HCT116 (cell line): ENCODE results near the gene SFR1. TPM values are rescaled to one million over a fixed set of nuclear protein-coding genes. Genes with fewer than 3 reads are reported as not detected.

Source experiments
- ATAC-seq: fragments of 200-7000 bp; cut with Tn5 transposase; 2 replicates; pipeline ENCODE4 v1.9.1; 2020; ENCODE audit warnings: mild to moderate bottlenecking, moderate library complexity
- BruUV-seq: library from RNA; stranded (reverse); fragments of 400-500 nt; replicated peaks from 2 replicates; lab custom pipeline; 2021; lab: Mats Ljungman, UMichigan
- CTCF ChIA-PET: fragments of 300-600 bp; sonication (Branson Sonifier 250); formaldehyde crosslinking; loops from one replicate; lab custom pipeline; 2021; ENCODE audit warnings: antibody characterized with exemption; lab: Charles Lee
- POLR2A ChIA-PET: fragments of 300-600, 350-600 bp; sonication (Branson Sonifier 250); formaldehyde crosslinking; loops from one replicate; lab custom pipeline; 2021; ENCODE audit warnings: antibody characterized with exemption; lab: Charles Lee
- RAD21 ChIA-PET, 2 experiments: fragments of 300-600 bp; sonication (Branson Sonifier 250); formaldehyde crosslinking; loops; one replicate each; lab custom pipeline; 2023; ENCODE audit warnings: low total read pairs in 2 of 2; ENCODE audit not compliant: uncharacterized antibody in 2 of 2, unreplicated experiment in 2 of 2, low non-redundant PET in 1 of 2; lab: Charles Lee
- DNase-seq: peaks from one replicate; pipeline ENCODE4 v3.0.0-alpha.2; 2010; ENCODE audit warnings: low read depth, low spot score
- H2AFZ ChIP-seq: fragments of 200-600 bp; shearing (Covaris generic), sonication (generic); 2 replicates; pipeline ENCODE4 v1.6.1; 2017; ENCODE audit warnings: low read depth, mixed run types, mixed read lengths, antibody characterized with exemption, low read length; ENCODE audit not compliant: poor library complexity, severe bottlenecking
- H3K27ac ChIP-seq: 2 replicates; pipeline ENCODE4 v1.5.1; 2012; ENCODE audit warnings: low read depth, low read length
- H3K27me3 ChIP-seq: fragments of 200-600 bp; sonication (generic); 2 replicates; pipeline ENCODE4 v1.6.1; 2016; ENCODE audit warnings: mixed run types, low read length, mixed read lengths; ENCODE audit not compliant: insufficient read depth
- H3K36me3 ChIP-seq, 2 experiments: fragments of 200-500 bp in 1 of 2; fragments of 200-600 bp in 1 of 2; sonication (Bioruptor generic) in 1 of 2; sonication (generic) in 1 of 2; 2 replicates each; pipeline versions ENCODE4 v1.5.1 to v1.6.1; 2014 to 2016; ENCODE audit warnings: low read length in 2 of 2, inconsistent platforms in 1 of 2, mixed read lengths in 1 of 2, mixed run types in 1 of 2; ENCODE audit not compliant: insufficient read depth in 2 of 2, control insufficient read depth in 1 of 2
- H3K4me1 ChIP-seq, 2 experiments: fragments of 200-600 bp in 1 of 2; sonication (generic) in 1 of 2; 2 replicates each; pipeline versions ENCODE4 v1.5.1 to v1.6.1; 2012 to 2017; ENCODE audit warnings: low read length in 2 of 2, inconsistent platforms in 1 of 2, mild to moderate bottlenecking in 1 of 2, mixed read lengths in 1 of 2, mixed run types in 1 of 2, moderate library complexity in 1 of 2; ENCODE audit not compliant: insufficient read depth in 2 of 2, control insufficient read depth in 1 of 2
- H3K4me2 ChIP-seq: fragments of 200-600 bp; sonication (generic); 2 replicates; pipeline ENCODE4 v1.6.1; 2017; ENCODE audit warnings: mixed run types, low read length, mixed read lengths
- H3K4me3 ChIP-seq, 2 experiments: fragments of 200-600 bp in 1 of 2; sonication (generic) in 1 of 2; replicated peaks in 1 of 2; 2 replicates each; pipeline ENCODE4 v1.5.1; 2011 to 2016; ENCODE audit warnings: low read length in 2 of 2, control low read depth in 1 of 2, low read depth in 1 of 2, mild to moderate bottlenecking in 1 of 2, mixed read lengths in 1 of 2, mixed run types in 1 of 2
- H3K79me2 ChIP-seq: fragments of 200-600 bp; sonication (generic); 2 replicates; pipeline ENCODE4 v1.6.1; 2017; ENCODE audit warnings: mild to moderate bottlenecking, mixed run types, low read length, moderate library complexity, mixed read lengths; ENCODE audit not compliant: insufficient read depth
- H3K9ac ChIP-seq: fragments of 200-600 bp; sonication (generic); 2 replicates; pipeline ENCODE4 v1.6.1; 2016; ENCODE audit warnings: low read length, mixed read lengths
- H3K9me2 ChIP-seq: fragments of 200-600 bp; sonication (generic), shearing (Covaris generic); 2 replicates; pipeline ENCODE4 v1.6.1; 2017; ENCODE audit warnings: mixed run types, mild to moderate bottlenecking, moderate library complexity; ENCODE audit not compliant: insufficient read depth
- H3K9me3 ChIP-seq, 2 experiments: fragments of 200-500 bp in 1 of 2; fragments of 200-600 bp in 1 of 2; sonication (Bioruptor generic) in 1 of 2; sonication (generic) in 1 of 2; 2 replicates each; pipeline ENCODE4 v1.6.1; 2014 to 2017; ENCODE audit warnings: low read length in 2 of 2, mixed read lengths in 2 of 2, inconsistent platforms in 1 of 2, low read depth in 1 of 2, mild to moderate bottlenecking in 1 of 2, mixed run types in 1 of 2, moderate library complexity in 1 of 2; ENCODE audit not compliant: control insufficient read depth in 1 of 2, insufficient read depth in 1 of 2
- H4K20me1 ChIP-seq: fragments of 200-600 bp; sonication (generic), shearing (Covaris generic); 2 replicates; pipeline ENCODE4 v1.6.1; 2017; ENCODE audit warnings: mixed run types, mild to moderate bottlenecking, moderate library complexity; ENCODE audit not compliant: insufficient read depth
- CTCF ChIP-seq, 3 experiments: fragments of 200-600 bp in 1 of 3; sonication (generic) in 1 of 3; IDR thresholded peaks in 2 of 3; conservative IDR thresholded peaks in 1 of 3; 2 replicates each; pipeline ENCODE4 v1.5.1; 2012 to 2017; ENCODE audit warnings: low read depth in 2 of 3, low read length in 2 of 3, antibody characterized with exemption in 1 of 3, borderline replicate concordance in 1 of 3, control low read depth in 1 of 3, mild to moderate bottlenecking in 1 of 3, mixed read lengths in 1 of 3, mixed run types in 1 of 3, moderate library complexity in 1 of 3; ENCODE audit not compliant: insufficient read depth in 1 of 3
- EGR1 ChIP-seq: IDR thresholded peaks from 2 replicates; pipeline ENCODE4 v1.6.1; 2012; ENCODE audit warnings: low read depth
- ELF1 ChIP-seq: IDR thresholded peaks from 2 replicates; pipeline ENCODE4 v1.6.1; 2012; ENCODE audit warnings: low read depth, borderline replicate concordance
- FOSL1 ChIP-seq: IDR thresholded peaks from 2 replicates; pipeline ENCODE4 v1.6.1; 2012; ENCODE audit warnings: low read depth
- POLR2A ChIP-seq: IDR thresholded peaks from 2 replicates; pipeline ENCODE4 v1.7.0; 2011; ENCODE audit warnings: borderline replicate concordance; ENCODE audit not compliant: insufficient read depth, insufficient read length; ENCODE audit errors: extremely low read depth
- SIN3A ChIP-seq: IDR thresholded peaks from 2 replicates; pipeline ENCODE4 v1.6.1; 2012; ENCODE audit warnings: low read depth
- TCF7L2 ChIP-seq: IDR thresholded peaks from 2 replicates; pipeline ENCODE4 v1.7.0; 2011; ENCODE audit warnings: borderline replicate concordance, inconsistent platforms; ENCODE audit not compliant: insufficient read depth, insufficient read length; ENCODE audit errors: extremely low read depth
- YY1 ChIP-seq: IDR thresholded peaks from 2 replicates; pipeline ENCODE4 v1.6.1; 2011; ENCODE audit warnings: low read length, low read depth, moderate library complexity, mild to moderate bottlenecking; ENCODE audit not compliant: insufficient replicate concordance; ENCODE audit errors: extremely low read depth
- ZNF274 ChIP-seq: fragments of 200-500 bp; sonication (Bioruptor generic); IDR thresholded peaks from 2 replicates; pipeline ENCODE4 v1.6.1; 2014; ENCODE audit warnings: mild to moderate bottlenecking, low read depth, low read length, inconsistent platforms
- intact Hi-C: fragments of 100-400 bp; cut with micrococcal nuclease; formaldehyde crosslinking; loops from 2 replicates; pipeline ENCODE4 v1.10.0; 2022
- total RNA-seq: library from RNA; stranded (reverse); gene quantifications from one replicate; pipeline ENCODE4 v1.2.1, GENCODE V29; 2021; ENCODE audit not compliant: unreplicated experiment

Gene SFR1
- total RNA-seq, 1 experiment from 2014 or later: 38.5 TPM

GRCh38 chr10:104072786-104073185 lies 49.2 kb upstream of the SFR1 start (continued):
- TF ChIP-seq EGR1 (no peak), CTCF (IDR thresholded peaks at IDR 0.05 in 2 of 3, conservative IDR thresholded peaks at IDR 0.05 in 1 of 3; ENCODE audit: borderline replicate concordance in 1 of 3, insufficient read depth in 1 of 3, low read depth in 2 of 3, low read length in 2 of 3) (no peak)

GRCh38 chr10:104074505-104074904 lies 47.5 kb upstream of the SFR1 start:
- BruUV-seq: no TSS peak
- H3K9ac ChIP-seq: no peak overlapping the region
- no peak for TF ChIP-seq ELF1
- no peak for TF ChIP-seq POLR2A
- TF ChIP-seq ZNF274: no peak
- TF ChIP-seq FOSL1: no peak
- no peak for TF ChIP-seq TCF7L2
- no peak for TF ChIP-seq SIN3A
- no peak for TF ChIP-seq YY1
- H3K27me3 ChIP-seq: no peaks in the 10 kb centered on the region
- DNase-seq (no peak), ATAC-seq (no peak)
- CTCF ChIA-PET: no interaction called here
- peaks cover 6 to 13% of the 10 kb centered on the region in 2 experiments; a peak in 3 of 4 replicates for H3K4me1 ChIP-seq
- no peaks in the 10 kb centered on the region for H3K9me3 ChIP-seq
- no peaks in the 10 kb centered on the region for H3K9me2 ChIP-seq
- no peaks in the 10 kb centered on the region for H3K36me3 ChIP-seq
- POLR2A ChIA-PET: no interaction called here
- no peak overlapping the region for H3K4me2 ChIP-seq
- H4K20me1 ChIP-seq: no peaks in the 10 kb centered on the region
- intact Hi-C loops: no loop called here
- no peak overlapping the region for H3K4me3 ChIP-seq
- RAD21 ChIA-PET: no interaction called here
- no peak overlapping the region for H3K27ac ChIP-seq
- no peak overlapping the region for H2AFZ ChIP-seq
- H3K79me2 ChIP-seq: no peaks in the 10 kb centered on the region
